Lung (tissue), 12 donors: Measurements from ENCODE around the gene OLR1. TPM values are rescaled to one million over a fixed set of nuclear protein-coding genes. Genes with fewer than 3 reads are reported as not detected.

ENCODE experiments used
- ATAC-seq: fragments of 200-7000 bp; cut with Tn5 transposase; one replicate; pipeline ENCODE4 v1.9.1; 2020; ENCODE audit warnings: moderate number of reproducible peaks; ENCODE audit not compliant: insufficient read depth, low FRiP score
- DNase-seq, 3 donors: peaks; one replicate each; pipeline ENCODE4 v3.0.0-alpha.2; 2013 to 2017
- H3K27ac ChIP-seq, 2 donors: one replicate each; pipeline ENCODE4 v1.5.1; 2013; ENCODE audit warnings: mild to moderate bottlenecking in 2 of 2, moderate library complexity in 2 of 2, control low read depth in 1 of 2, inconsistent platforms in 1 of 2, low read depth in 1 of 2, low read length in 1 of 2
- H3K27me3 ChIP-seq, 3 donors: one replicate each; pipeline ENCODE4 v1.5.1; 2013; ENCODE audit warnings: low read length in 2 of 3; ENCODE audit not compliant: control insufficient read depth in 3 of 3, insufficient read depth in 3 of 3
- H3K36me3 ChIP-seq, 4 donors: one replicate each; pipeline ENCODE4 v1.5.1; 2013; ENCODE audit warnings: low read length in 4 of 4, mild to moderate bottlenecking in 1 of 4, moderate library complexity in 1 of 4; ENCODE audit not compliant: control insufficient read depth in 4 of 4, insufficient read depth in 4 of 4
- H3K4me1 ChIP-seq, 5 donors: one replicate each; pipeline ENCODE4 v1.5.1; 2013; ENCODE audit warnings: low read length in 5 of 5, mild to moderate bottlenecking in 2 of 5, moderate library complexity in 1 of 5; ENCODE audit not compliant: control insufficient read depth in 5 of 5, insufficient read depth in 5 of 5
- H3K4me3 ChIP-seq: one replicate; pipeline ENCODE4 v1.5.1; 2013; ENCODE audit warnings: mild to moderate bottlenecking, control low read depth, moderate library complexity
- H3K9ac ChIP-seq, 2 donors: one replicate each; pipeline ENCODE4 v1.5.1; 2013; ENCODE audit warnings: low read length in 2 of 2, control low read depth in 1 of 2; ENCODE audit not compliant: insufficient read depth in 1 of 2
- H3K9me3 ChIP-seq, 4 donors: one replicate each; pipeline ENCODE4 v1.5.1; 2013; ENCODE audit warnings: low read length in 3 of 4, mild to moderate bottlenecking in 1 of 4, moderate library complexity in 1 of 4; ENCODE audit not compliant: control insufficient read depth in 4 of 4, insufficient read depth in 3 of 4
- WGBS, 2 donors: extraction: QIAGEN DNeasy Blood & Tissue Kit; methylation state at CpG; one replicate each; pipeline ENCODE4 v1.1.7; 2013; 5-methylcytosine and 5-hydroxymethylcytosine counted together
- polyA plus RNA-seq, 2 donors: library from polyadenylated mRNA; stranded (reverse); fragments of 200-250 nt; gene quantifications; one replicate each; pipeline ENCODE4 v1.2.1, GENCODE V29; 2013
- total RNA-seq, 2 donors: library from RNA; depleted of rRNA in 1 of 2; stranded (reverse); fragments of >200 nt in 1 of 2; gene quantifications; one replicate each; pipeline ENCODE4 v1.2.1, GENCODE V29; 2014 to 2021
- TF ChIP-seq, protein P1 (sequence below): IDR thresholded peaks from 2 replicates; pipeline ENCODE4 v1.5.1; 2012; ENCODE audit warnings: mild to moderate bottlenecking; ENCODE audit errors: control extremely low read depth, extremely low read depth
- donor health status: control.
- donor health status: control.
- donor health status: Bipolar disorder and iron deficiency.
- donor health status: healthy.
- donor health status: DM: yes; HTN: yes; CAD: no.

OLR1 gene
- total and polyA plus RNA-seq, 4 donors, result 11.3 to 52.1 (median 21.6) TPM

DNA sequence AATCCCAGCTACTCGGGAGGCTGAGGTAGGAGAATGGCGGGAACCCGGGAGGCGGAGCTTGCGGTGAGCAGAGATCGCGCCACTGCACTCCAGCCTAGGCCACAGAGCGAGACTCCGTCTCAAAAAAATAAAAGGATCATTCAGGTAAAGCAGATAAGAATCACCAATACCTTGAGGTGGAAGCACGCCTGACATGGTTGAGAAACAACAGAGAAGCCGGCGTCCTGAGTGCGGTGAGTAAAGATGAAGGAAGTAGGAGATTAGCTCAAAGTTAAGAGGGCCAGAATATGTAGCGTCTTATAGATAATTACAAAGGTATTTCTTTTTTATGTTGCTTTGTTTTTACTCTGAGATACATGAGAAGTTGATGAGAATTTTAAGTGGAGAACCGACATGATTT is 56.6 kb downstream of the OLR1 start:
- TF ChIP-seq, protein P1, sequence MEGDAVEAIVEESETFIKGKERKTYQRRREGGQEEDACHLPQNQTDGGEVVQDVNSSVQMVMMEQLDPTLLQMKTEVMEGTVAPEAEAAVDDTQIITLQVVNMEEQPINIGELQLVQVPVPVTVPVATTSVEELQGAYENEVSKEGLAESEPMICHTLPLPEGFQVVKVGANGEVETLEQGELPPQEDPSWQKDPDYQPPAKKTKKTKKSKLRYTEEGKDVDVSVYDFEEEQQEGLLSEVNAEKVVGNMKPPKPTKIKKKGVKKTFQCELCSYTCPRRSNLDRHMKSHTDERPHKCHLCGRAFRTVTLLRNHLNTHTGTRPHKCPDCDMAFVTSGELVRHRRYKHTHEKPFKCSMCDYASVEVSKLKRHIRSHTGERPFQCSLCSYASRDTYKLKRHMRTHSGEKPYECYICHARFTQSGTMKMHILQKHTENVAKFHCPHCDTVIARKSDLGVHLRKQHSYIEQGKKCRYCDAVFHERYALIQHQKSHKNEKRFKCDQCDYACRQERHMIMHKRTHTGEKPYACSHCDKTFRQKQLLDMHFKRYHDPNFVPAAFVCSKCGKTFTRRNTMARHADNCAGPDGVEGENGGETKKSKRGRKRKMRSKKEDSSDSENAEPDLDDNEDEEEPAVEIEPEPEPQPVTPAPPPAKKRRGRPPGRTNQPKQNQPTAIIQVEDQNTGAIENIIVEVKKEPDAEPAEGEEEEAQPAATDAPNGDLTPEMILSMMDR, result no peak
- no peaks in the 10 kb centered on the region for H3K4me1 ChIP-seq
- ATAC-seq, result no peak
- no peak for DNase-seq
- no peak overlapping the region for H3K9ac ChIP-seq
- H3K9me3 ChIP-seq, result peaks cover 0 to 3% (median 0%) of the 10 kb centered on the region in 4 donors
- H3K4me3 ChIP-seq, result no peak overlapping the region
- no peak overlapping the region for H3K27ac ChIP-seq
- H3K27me3 ChIP-seq, result no peaks in the 10 kb centered on the region
- no peaks in the 10 kb centered on the region for H3K36me3 ChIP-seq
- 91 to 92% methylated on average over 15 of the region's 15 CpGs for WGBS, 2 donors

DNA sequence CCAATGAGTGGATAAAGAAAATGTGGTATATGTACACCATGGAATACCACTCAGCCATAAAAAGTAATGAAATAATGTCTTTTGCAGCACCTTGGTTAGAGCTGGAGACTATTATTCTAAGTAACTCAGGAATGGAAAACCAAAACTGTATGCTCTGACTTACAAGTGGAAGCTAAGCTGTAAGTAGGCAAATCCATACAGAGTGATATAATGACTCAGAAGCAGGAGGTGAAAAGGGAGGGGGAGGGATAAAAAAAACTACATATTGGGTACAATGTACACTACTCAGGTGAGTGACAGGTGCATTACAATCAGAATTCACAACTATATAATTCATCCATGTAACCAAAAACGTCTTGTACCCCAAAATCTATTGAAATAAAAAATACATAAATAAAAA is 58.0 kb downstream of the OLR1 start:
- DNase-seq, result no peak
- ATAC-seq, result no peak
- no peak overlapping the region for H3K27ac ChIP-seq
- TF ChIP-seq, protein P1, result no peak
- no peak overlapping the region for H3K9ac ChIP-seq
- no peaks in the 10 kb centered on the region for H3K27me3 ChIP-seq
- H3K36me3 ChIP-seq, result no peaks in the 10 kb centered on the region
- H3K9me3 ChIP-seq, result peaks cover 0 to 3% (median 0%) of the 10 kb centered on the region in 4 donors
- no peaks in the 10 kb centered on the region for H3K4me1 ChIP-seq
- 66 to 83% methylated on average over 1 of the region's 1 CpG for WGBS, 2 donors
- no peak overlapping the region for H3K4me3 ChIP-seq

DNA sequence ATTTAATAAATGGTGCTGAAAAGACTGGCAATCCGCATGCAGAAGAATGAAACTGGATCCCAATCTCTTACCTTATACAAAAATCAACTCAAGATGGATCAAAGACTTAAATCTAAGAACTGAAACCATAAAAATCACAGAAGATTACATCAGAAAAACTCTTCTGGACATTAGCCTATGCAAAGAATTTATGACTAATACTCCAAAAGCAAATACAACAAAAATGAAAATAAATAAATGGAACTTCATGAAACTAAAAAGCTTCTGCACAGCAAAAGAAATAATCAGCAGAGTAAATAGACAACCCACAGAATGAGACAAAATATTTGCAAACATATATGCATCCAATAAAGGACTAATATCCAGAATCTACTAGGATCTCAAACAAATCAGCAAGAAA is 58.9 kb downstream of the OLR1 start:
- TF ChIP-seq, protein P1, result no peak
- DNase-seq (no peak), ATAC-seq (no peak)
- no peaks in the 10 kb centered on the region for H3K27me3 ChIP-seq
- H3K9ac ChIP-seq, result no peak overlapping the region
- WGBS, 2 donors, result 88 to 97% methylated on average over 1 of the region's 1 CpG
- H3K4me3 ChIP-seq, result no peak overlapping the region
- H3K4me1 ChIP-seq, result no peaks in the 10 kb centered on the region
- H3K27ac ChIP-seq, result no peak overlapping the region
- peaks cover 0 to 3% (median 0%) of the 10 kb centered on the region in 4 donors for H3K9me3 ChIP-seq
- no peaks in the 10 kb centered on the region for H3K36me3 ChIP-seq

GRCh38 chr12:10111451-10111850 is 60.5 kb downstream of the OLR1 start:
- WGBS, 2 donors, result 93 to 95% methylated on average over 37 to 38 of the region's 38 CpGs

More at GRCh38 chr12:10111451-10111850, 60.5 kb downstream of the OLR1 start:
- H3K9ac ChIP-seq, result no peak overlapping the region
- no peaks in the 10 kb centered on the region for H3K36me3 ChIP-seq
- no peaks in the 10 kb centered on the region for H3K4me1 ChIP-seq
- DNase-seq (no peak), ATAC-seq (no peak)
- peaks cover 0 to 3% (median 0%) of the 10 kb centered on the region in 4 donors for H3K9me3 ChIP-seq
- TF ChIP-seq, protein P1, result no peak
- no peak overlapping the region for H3K4me3 ChIP-seq
- no peaks in the 10 kb centered on the region for H3K27me3 ChIP-seq
- H3K27ac ChIP-seq, result no peak overlapping the region
